Stimulated activated memory B cell treated with anti-CD40 and anti-IgM and Interleukin-4, amounts not matched to agents 10 μg/mL and 1 μg/mL and 100 μg/mL, for 72 hours (primary cell): ENCODE results near the gene CDH23.

Experiments
- ATAC-seq: fragments of 150-1000 bp; cut with Tn5 transposase; 2 replicates; pipeline ENCODE4 v1.10.0; 2021
- H3K27ac Mint-ChIP-seq: one replicate; pipeline ENCODE4 v1.8.0; 2022; ENCODE audit warnings: mild to moderate bottlenecking, mixed read lengths
- H3K27me3 Mint-ChIP-seq: one replicate; pipeline ENCODE4 v1.8.0; 2022; ENCODE audit warnings: mixed read lengths
- H3K36me3 Mint-ChIP-seq: one replicate; pipeline ENCODE4 v1.8.0; 2022; ENCODE audit warnings: mixed read lengths
- H3K4me1 Mint-ChIP-seq: one replicate; pipeline ENCODE4 v1.8.0; 2022; ENCODE audit warnings: mixed read lengths
- H3K4me3 Mint-ChIP-seq: one replicate; pipeline ENCODE4 v1.8.0; 2022; ENCODE audit warnings: mild to moderate bottlenecking, moderate library complexity, mixed read lengths
- H3K9me3 Mint-ChIP-seq: one replicate; pipeline ENCODE4 v1.8.0; 2022; ENCODE audit warnings: mixed read lengths

Gene CDH23

DNA sequence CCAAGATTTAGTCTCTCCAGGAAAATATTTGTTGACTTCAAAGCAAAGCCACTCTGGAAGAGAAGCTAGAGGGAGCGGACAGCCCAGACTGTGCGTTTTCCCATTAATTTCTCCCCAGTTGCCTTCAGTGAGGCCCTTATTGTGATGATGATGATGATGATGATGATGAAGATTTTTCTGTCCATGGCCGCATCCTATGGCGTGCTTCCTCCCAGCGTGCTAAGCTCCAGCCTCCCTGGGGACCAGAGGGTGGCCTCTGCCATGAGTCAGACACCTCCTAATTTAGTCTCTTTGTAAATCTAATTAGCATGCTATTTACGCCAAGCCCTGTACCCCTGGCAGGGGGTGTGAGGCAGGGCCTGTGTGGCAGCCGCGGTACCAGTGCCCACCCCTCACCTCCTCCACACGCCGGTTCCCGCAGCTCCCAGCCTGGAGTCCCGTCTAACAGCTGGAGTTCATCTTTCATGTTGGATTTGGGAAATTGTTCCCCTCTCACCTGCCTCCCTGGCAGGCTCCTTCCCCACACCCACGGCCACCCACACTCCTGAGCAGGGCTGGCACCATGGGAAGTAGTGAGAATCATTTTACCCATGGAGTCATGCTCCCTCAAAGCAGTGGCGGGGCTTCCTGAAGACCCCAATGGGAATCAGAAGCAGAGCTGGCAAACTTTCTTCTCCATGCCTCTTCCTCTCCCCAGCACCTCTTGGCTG is 230.7 kb downstream of the CDH23 start:
- no peak for ATAC-seq
- Mint-ChIP-seq H3K27ac (no peak overlapping the region), H3K4me3 (no peak overlapping the region), H3K27me3 (peaks cover 31% of the 10 kb centered on the region), H3K9me3 (no peaks in the 10 kb centered on the region), H3K36me3 (no peaks in the 10 kb centered on the region), H3K4me1 (peaks cover under 1% of the 10 kb centered on the region)

DNA sequence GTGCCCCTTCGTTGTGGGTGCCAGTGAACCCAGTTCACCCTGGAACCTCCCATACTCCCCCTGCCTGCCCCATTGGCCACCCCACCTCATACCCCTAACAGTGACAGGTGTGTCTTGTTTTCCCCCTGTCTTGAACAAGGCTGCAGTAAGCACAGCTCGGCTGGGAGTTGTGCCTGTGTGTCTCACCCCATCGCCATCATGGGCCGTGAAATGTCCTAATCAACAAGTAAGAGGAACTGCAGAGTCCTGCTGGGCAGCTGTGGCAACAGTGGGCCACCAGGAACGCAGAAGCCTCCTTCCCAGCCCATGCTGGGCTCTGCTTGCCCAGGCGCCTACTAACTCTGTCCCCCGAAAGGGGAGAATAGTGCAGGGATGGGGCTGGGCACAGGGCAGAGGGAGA is 231.2 kb downstream of the CDH23 start:
- no peaks in the 10 kb centered on the region for H3K9me3 Mint-ChIP-seq
- no peak overlapping the region for H3K4me3 Mint-ChIP-seq
- H3K27me3 Mint-ChIP-seq: peaks cover 36% of the 10 kb centered on the region
- no peak overlapping the region for H3K27ac Mint-ChIP-seq
- ATAC-seq: no peak
- H3K36me3 Mint-ChIP-seq: no peaks in the 10 kb centered on the region
- no peaks in the 10 kb centered on the region for H3K4me1 Mint-ChIP-seq

GRCh38 chr10:71629131-71629530 is 232.4 kb downstream of the CDH23 start:
- H3K27me3 Mint-ChIP-seq: peaks cover 42% of the 10 kb centered on the region
- no peaks in the 10 kb centered on the region for H3K36me3 Mint-ChIP-seq
- H3K4me1 Mint-ChIP-seq: no peaks in the 10 kb centered on the region
- H3K27ac Mint-ChIP-seq: no peak overlapping the region
- no peak for ATAC-seq
- no peaks in the 10 kb centered on the region for H3K9me3 Mint-ChIP-seq
- H3K4me3 Mint-ChIP-seq: no peak overlapping the region

GRCh38 chr10:71630168-71630567 is 233.4 kb downstream of the CDH23 start:
- Mint-ChIP-seq H3K4me1 (no peaks in the 10 kb centered on the region), H3K4me3 (no peak overlapping the region), H3K27me3 (peaks cover 45% of the 10 kb centered on the region), H3K9me3 (no peaks in the 10 kb centered on the region), H3K27ac (no peak overlapping the region), H3K36me3 (no peaks in the 10 kb centered on the region)
- ATAC-seq: no peak

DNA sequence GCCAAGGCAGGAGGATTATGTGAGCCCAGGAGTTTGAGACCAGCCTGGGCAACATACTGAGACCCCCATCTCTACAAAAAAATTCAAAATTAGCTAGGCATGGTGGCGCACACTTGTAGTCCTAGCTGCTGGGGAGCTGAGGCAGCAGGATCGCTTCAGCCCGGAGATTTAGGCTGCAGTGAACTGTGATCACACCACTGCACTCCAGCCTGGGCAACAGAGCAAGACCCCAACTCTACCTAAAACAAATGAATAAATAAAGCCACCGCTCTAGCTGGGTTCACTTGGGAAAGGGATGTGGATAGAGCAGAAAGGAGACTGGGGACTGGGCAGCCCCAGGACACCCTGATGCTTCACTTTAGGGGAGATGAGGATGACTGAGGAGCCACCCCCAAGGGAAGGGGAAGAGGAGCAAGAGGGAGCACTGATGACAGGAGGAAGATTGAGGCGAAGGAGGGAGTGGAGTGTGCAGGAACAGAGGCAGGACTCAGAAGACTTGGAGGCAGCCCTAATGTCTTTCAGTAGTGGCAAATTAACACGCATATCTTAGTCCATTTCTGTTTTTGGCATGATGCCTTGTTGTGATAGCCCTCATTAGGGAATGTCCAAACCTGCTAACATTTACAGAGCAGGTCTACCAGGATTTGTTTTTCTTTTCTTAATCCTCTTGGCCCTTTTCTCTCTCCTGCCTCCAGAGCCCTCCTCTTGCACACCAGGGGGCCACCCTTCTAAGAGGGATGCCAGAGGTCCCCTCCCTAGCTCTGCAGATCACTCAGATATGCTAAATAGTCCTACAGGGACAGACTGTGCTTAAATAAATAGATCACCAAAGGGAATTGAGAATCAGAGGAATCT is 234.5 kb downstream of the CDH23 start:
- no peak for ATAC-seq
- no peaks in the 10 kb centered on the region for H3K4me1 Mint-ChIP-seq
- no peak overlapping the region for H3K27ac Mint-ChIP-seq
- peaks cover 53% of the 10 kb centered on the region for H3K27me3 Mint-ChIP-seq
- H3K36me3 Mint-ChIP-seq: no peaks in the 10 kb centered on the region
- H3K9me3 Mint-ChIP-seq: no peaks in the 10 kb centered on the region
- no peak overlapping the region for H3K4me3 Mint-ChIP-seq

- Mint-ChIP-seq H3K4me3 (no peak overlapping the region), H3K27ac (no peak overlapping the region), H3K27me3 (peaks cover 48% of the 10 kb centered on the region), H3K9me3 (no peaks in the 10 kb centered on the region), H3K36me3 (no peaks in the 10 kb centered on the region), H3K4me1 (no peaks in the 10 kb centered on the region)
- no peak for ATAC-seq
Observed at GRCh38 chr10:71632200-71632820, 235.6 kb downstream of the CDH23 start.

DNA sequence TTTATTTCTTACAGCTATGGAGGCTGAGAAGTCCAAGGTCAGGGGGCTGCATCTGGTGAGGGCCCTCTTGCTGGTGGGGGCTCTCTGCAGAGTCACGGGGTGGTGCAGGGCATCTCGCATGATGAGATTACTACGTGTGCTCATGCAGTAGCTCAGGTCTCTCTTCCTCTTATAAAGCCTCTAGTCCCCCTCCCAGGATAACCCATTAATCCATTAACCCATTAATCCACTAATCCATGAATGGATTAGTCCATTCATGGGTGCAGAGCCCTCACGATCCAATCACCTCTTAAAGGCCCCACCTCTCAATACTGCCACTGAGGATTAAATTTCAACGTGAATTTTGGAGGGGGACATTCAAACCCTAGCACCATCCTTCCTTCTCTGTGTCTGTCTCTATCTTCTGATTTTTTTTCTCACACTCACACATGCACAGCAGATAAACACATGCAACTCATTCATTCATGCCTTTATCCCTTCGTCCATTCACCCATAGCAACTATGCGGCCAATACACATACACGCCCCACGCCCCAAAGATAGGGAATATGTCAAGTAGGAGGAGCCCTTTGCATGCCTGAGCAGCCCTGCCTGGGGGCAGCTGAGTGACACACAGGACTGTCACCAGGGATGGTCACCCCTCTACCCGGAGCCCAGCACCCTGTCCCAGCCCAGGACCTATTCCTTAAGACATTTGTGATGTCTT is 236.3 kb downstream of the CDH23 start:
- Mint-ChIP-seq H3K4me1 (peaks cover 4% of the 10 kb centered on the region), H3K36me3 (no peaks in the 10 kb centered on the region), H3K27ac (no peak overlapping the region), H3K9me3 (no peaks in the 10 kb centered on the region), H3K27me3 (peaks cover 41% of the 10 kb centered on the region), H3K4me3 (no peak overlapping the region)
- no peak for ATAC-seq

- Mint-ChIP-seq H3K27ac (no peak overlapping the region), H3K4me3 (no peak overlapping the region), H3K4me1 (peaks cover 9% of the 10 kb centered on the region), H3K27me3 (peaks cover 32% of the 10 kb centered on the region), H3K9me3 (no peaks in the 10 kb centered on the region), H3K36me3 (no peaks in the 10 kb centered on the region)
- no peak for ATAC-seq
Observed at GRCh38 chr10:71633920-71634319, 237.2 kb downstream of the CDH23 start.

GRCh38 chr10:71634531-71635164 is 237.9 kb downstream of the CDH23 start:
- Mint-ChIP-seq H3K4me3 (no peak overlapping the region), H3K9me3 (no peaks in the 10 kb centered on the region), H3K4me1 (peaks cover 9% of the 10 kb centered on the region), H3K36me3 (no peaks in the 10 kb centered on the region), H3K27me3 (peaks cover 25% of the 10 kb centered on the region), H3K27ac (no peak overlapping the region)
- ATAC-seq: no peak

DNA sequence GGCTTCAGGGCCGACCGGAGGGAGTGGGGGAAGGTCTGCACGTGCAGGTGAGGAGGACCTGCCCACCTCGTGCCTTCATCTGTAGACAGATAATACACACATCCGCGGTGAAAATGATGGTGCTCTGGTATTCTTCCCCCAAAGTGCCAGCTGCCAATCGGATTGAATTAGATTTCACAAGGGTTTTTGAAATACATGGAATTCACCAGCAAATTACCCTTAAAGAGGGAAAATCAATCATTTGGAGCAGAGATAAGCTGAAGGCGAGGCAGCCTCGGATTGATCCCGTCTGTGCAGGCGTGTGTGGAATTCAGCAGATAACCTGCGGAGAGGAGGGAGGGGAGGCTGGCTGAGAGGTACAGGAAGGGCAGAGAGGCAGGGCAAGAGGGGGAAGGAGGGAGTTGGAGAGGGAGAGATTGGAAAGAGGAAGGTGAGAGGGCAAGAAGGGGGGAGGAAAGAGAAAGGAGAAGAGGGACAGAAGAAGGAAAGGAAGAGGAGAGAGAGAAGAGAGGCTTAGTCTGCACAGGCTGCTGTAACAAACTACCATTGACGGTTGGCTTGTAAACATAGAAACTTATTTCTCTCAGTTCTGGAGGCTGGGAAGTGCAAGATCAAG is 238.6 kb downstream of the CDH23 start:
- H3K27me3 Mint-ChIP-seq: peaks cover 22% of the 10 kb centered on the region
- no peak overlapping the region for H3K27ac Mint-ChIP-seq
- H3K36me3 Mint-ChIP-seq: no peaks in the 10 kb centered on the region
- no peak overlapping the region for H3K4me3 Mint-ChIP-seq
- peaks cover 9% of the 10 kb centered on the region for H3K4me1 Mint-ChIP-seq
- ATAC-seq: no peak
- no peaks in the 10 kb centered on the region for H3K9me3 Mint-ChIP-seq

GRCh38 chr10:71635867-71636266 is 239.1 kb downstream of the CDH23 start:
- H3K27me3 Mint-ChIP-seq: peaks cover 22% of the 10 kb centered on the region
- no peak for ATAC-seq
- no peaks in the 10 kb centered on the region for H3K9me3 Mint-ChIP-seq
- H3K4me3 Mint-ChIP-seq: no peak overlapping the region
- peaks cover 10% of the 10 kb centered on the region for H3K4me1 Mint-ChIP-seq
- H3K27ac Mint-ChIP-seq: no peak overlapping the region
- no peaks in the 10 kb centered on the region for H3K36me3 Mint-ChIP-seq

GRCh38 chr10:71636588-71636987 is 239.9 kb downstream of the CDH23 start:
- peaks cover 22% of the 10 kb centered on the region for H3K27me3 Mint-ChIP-seq
- H3K4me1 Mint-ChIP-seq: peaks cover 14% of the 10 kb centered on the region
- ATAC-seq: no peak
- H3K27ac Mint-ChIP-seq: no peak overlapping the region
- no peak overlapping the region for H3K4me3 Mint-ChIP-seq
- no peaks in the 10 kb centered on the region for H3K36me3 Mint-ChIP-seq
- H3K9me3 Mint-ChIP-seq: no peaks in the 10 kb centered on the region

- Mint-ChIP-seq H3K9me3 (no peaks in the 10 kb centered on the region), H3K27ac (no peak overlapping the region), H3K4me3 (no peak overlapping the region), H3K27me3 (peaks cover 22% of the 10 kb centered on the region), H3K36me3 (no peaks in the 10 kb centered on the region), H3K4me1 (peaks cover 14% of the 10 kb centered on the region)
- no peak for ATAC-seq
Observed at GRCh38 chr10:71637305-71637704, 240.6 kb downstream of the CDH23 start.

GRCh38 chr10:71638064-71638821 is 241.5 kb downstream of the CDH23 start:
- Mint-ChIP-seq H3K4me3 (no peak overlapping the region), H3K4me1 (peaks cover 19% of the 10 kb centered on the region), H3K27me3 (peaks cover 14% of the 10 kb centered on the region), H3K9me3 (no peaks in the 10 kb centered on the region), H3K27ac (peak overlapping the region; percentile 31), H3K36me3 (no peaks in the 10 kb centered on the region)
- ATAC-seq: no peak
